ENCODE results near the gene SPTBN2. TPM values are rescaled to one million over a fixed set of nuclear protein-coding genes. Genes with fewer than 3 reads are reported as not detected.

SPTBN2 gene
- total RNA-seq, 1 experiment from 2014 or later: 37.6 TPM

GRCh38 chr11:66685276-66686099, 43.5 kb downstream of the SPTBN2 start:
- Mint-ChIP-seq H3K36me3 (ENCODE audit: insufficient read depth, unreplicated experiment) (peaks cover 28% of the 10 kb centered on the region), H3K4me3 (ENCODE audit: unreplicated experiment) (no peak overlapping the region), H3K27ac (ENCODE audit: unreplicated experiment) (no peak overlapping the region), H3K9me3 (ENCODE audit: unreplicated experiment) (no peaks in the 10 kb centered on the region), H3K27me3 (ENCODE audit: insufficient read depth, unreplicated experiment) (no peaks in the 10 kb centered on the region), H3K4me1 (ENCODE audit: low read depth, unreplicated experiment) (peaks cover 11% of the 10 kb centered on the region)
- H3K4me3 ChIP-seq (ENCODE audit: low read depth, low read length): no peak overlapping the region
- no peak for TF ChIP-seq CTCF (IDR thresholded peaks at IDR 0.05; ENCODE audit: insufficient read depth in 1 of 2, low read depth in 1 of 2, low read length in 1 of 2, severe bottlenecking in 1 of 2, unreplicated experiment in 1 of 2)
- 0 out of 2 replicates have a peak, but pooled peaks cover 1% of the 10 kb centered on the region for H3K36me3 ChIP-seq (ENCODE audit: control insufficient read depth, insufficient read depth, low read length)
- no TSS peak for BruUV-seq (replicated peaks)
- POLR2A ChIA-PET: interaction anchor here (0.6 to 1.6 kb wide), 2 partner anchors 8 to 418 kb away, joined by 5 to 7 read pairs; partner anchors contain the start of gene RBM4B
- peaks cover 16% of the 10 kb centered on the region for H3K4me1 ChIP-seq
- H3K9me3 ChIP-seq: no peaks in the 10 kb centered on the region
- intact Hi-C loops (cut with micrococcal nuclease; ENCODE audit: unreplicated experiment): no loop called here
- DNase-seq: no peak
- CTCF ChIA-PET: interaction anchor here (1.6 kb wide), 1 partner anchor 8 kb away, joined by 6 read pairs; the partner anchor contains the start of gene RBM4B
- no peaks in the 10 kb centered on the region for H3K27me3 ChIP-seq (replicated peaks; ENCODE audit: control insufficient read depth, insufficient read depth, low read length)

GRCh38 chr11:66684635-66685034, 44.4 kb downstream of the SPTBN2 start:
- no peaks in the 10 kb centered on the region for H3K27me3 Mint-ChIP-seq (ENCODE audit: insufficient read depth, unreplicated experiment)
- DNase-seq: no peak
- peaks cover 11% of the 10 kb centered on the region for H3K4me1 Mint-ChIP-seq (ENCODE audit: low read depth, unreplicated experiment)
- Histone ChIP-seq H3K4me3 (ENCODE audit: low read depth, low read length) (no peak overlapping the region), H3K4me1 (peaks cover 12% of the 10 kb centered on the region), H3K27me3 (replicated peaks; ENCODE audit: control insufficient read depth, insufficient read depth, low read length) (no peaks in the 10 kb centered on the region), H3K36me3 (ENCODE audit: control insufficient read depth, insufficient read depth, low read length) (0 out of 2 replicates have a peak, but pooled peaks cover 1% of the 10 kb centered on the region), H3K9me3 (no peaks in the 10 kb centered on the region)
- H3K27ac Mint-ChIP-seq (ENCODE audit: unreplicated experiment): no peak overlapping the region
- intact Hi-C loops (cut with micrococcal nuclease; ENCODE audit: unreplicated experiment): no loop called here
- H3K4me3 Mint-ChIP-seq (ENCODE audit: unreplicated experiment): no peak overlapping the region
- H3K9me3 Mint-ChIP-seq (ENCODE audit: unreplicated experiment): no peaks in the 10 kb centered on the region
- CTCF ChIA-PET: no interaction called here
- no peak for TF ChIP-seq CTCF (IDR thresholded peaks at IDR 0.05; ENCODE audit: insufficient read depth in 1 of 2, low read depth in 1 of 2, low read length in 1 of 2, severe bottlenecking in 1 of 2, unreplicated experiment in 1 of 2)
- no TSS peak for BruUV-seq (replicated peaks)
- POLR2A ChIA-PET: interaction anchor here (0.6 kb wide), 1 partner anchor 419 kb away, joined by 7 read pairs; no protein-coding TSS in a partner anchor
- H3K36me3 Mint-ChIP-seq (ENCODE audit: insufficient read depth, unreplicated experiment): peaks cover 26% of the 10 kb centered on the region

GRCh38 chr11:66683877-66684276, 45.1 kb downstream of the SPTBN2 start:
- no peak overlapping the region for H3K4me3 ChIP-seq (ENCODE audit: low read depth, low read length)
- Mint-ChIP-seq H3K4me3 (ENCODE audit: unreplicated experiment) (no peak overlapping the region), H3K27me3 (ENCODE audit: insufficient read depth, unreplicated experiment) (no peaks in the 10 kb centered on the region), H3K9me3 (ENCODE audit: unreplicated experiment) (no peaks in the 10 kb centered on the region), H3K4me1 (ENCODE audit: low read depth, unreplicated experiment) (peaks cover 7% of the 10 kb centered on the region), H3K36me3 (ENCODE audit: insufficient read depth, unreplicated experiment) (peaks cover 18% of the 10 kb centered on the region), H3K27ac (ENCODE audit: unreplicated experiment) (no peak overlapping the region)
- intact Hi-C loops (cut with micrococcal nuclease; ENCODE audit: unreplicated experiment): no loop called here
- 0 out of 2 replicates have a peak, but pooled peaks cover 1% of the 10 kb centered on the region for H3K36me3 ChIP-seq (ENCODE audit: control insufficient read depth, insufficient read depth, low read length)
- POLR2A ChIA-PET: no interaction called here
- no peaks in the 10 kb centered on the region for H3K9me3 ChIP-seq
- CTCF ChIA-PET: no interaction called here
- peaks cover 5% of the 10 kb centered on the region for H3K4me1 ChIP-seq
- no peak for TF ChIP-seq CTCF (IDR thresholded peaks at IDR 0.05; ENCODE audit: insufficient read depth in 1 of 2, low read depth in 1 of 2, low read length in 1 of 2, severe bottlenecking in 1 of 2, unreplicated experiment in 1 of 2)
- H3K27me3 ChIP-seq (replicated peaks; ENCODE audit: control insufficient read depth, insufficient read depth, low read length): no peaks in the 10 kb centered on the region
- no TSS peak for BruUV-seq (replicated peaks)
- no peak for DNase-seq

Measured in Caco-2 (cell line).